IPS-15b (cell line): ENCODE results near the gene SCAP.

Experiments
- H3K27me3 ChIP-seq: one replicate; pipeline ENCODE4 v1.6.1; 2013; ENCODE audit warnings: low read length; ENCODE audit not compliant: control insufficient read depth, insufficient read depth
- H3K36me3 ChIP-seq: one replicate; pipeline ENCODE4 v1.6.1; 2013; ENCODE audit warnings: low read length; ENCODE audit not compliant: control insufficient read depth, insufficient read depth
- H3K4me1 ChIP-seq: one replicate; pipeline ENCODE4 v1.6.1; 2013; ENCODE audit warnings: mild to moderate bottlenecking, low read length; ENCODE audit not compliant: control insufficient read depth, insufficient read depth
- H3K4me3 ChIP-seq: one replicate; pipeline ENCODE4 v1.5.1; 2013; ENCODE audit warnings: low read depth, low read length
- H3K9ac ChIP-seq: one replicate; pipeline ENCODE4 v1.6.1; 2013; ENCODE audit warnings: low read depth, mild to moderate bottlenecking, low read length
- H3K9me3 ChIP-seq: one replicate; pipeline ENCODE4 v1.6.1; 2013; ENCODE audit warnings: mild to moderate bottlenecking, low read length; ENCODE audit not compliant: control insufficient read depth, insufficient read depth

SCAP gene

GRCh38 chr3:47429476-47430270 is 46.1 kb downstream of the SCAP start:
- Histone ChIP-seq H3K36me3 (peaks cover 26% of the 10 kb centered on the region), H3K9me3 (no peaks in the 10 kb centered on the region), H3K4me3 (no peak overlapping the region), H3K9ac (no peak overlapping the region), H3K27me3 (no peaks in the 10 kb centered on the region), H3K4me1 (no peaks in the 10 kb centered on the region)

- H3K4me1 ChIP-seq, result no peaks in the 10 kb centered on the region
- no peak overlapping the region for H3K9ac ChIP-seq
- H3K4me3 ChIP-seq, result no peak overlapping the region
- H3K36me3 ChIP-seq, result peaks cover 26% of the 10 kb centered on the region
- H3K9me3 ChIP-seq, result no peaks in the 10 kb centered on the region
- no peaks in the 10 kb centered on the region for H3K27me3 ChIP-seq
Observed at GRCh38 chr3:47428662-47429061, 47.1 kb downstream of the SCAP start.

DNA sequence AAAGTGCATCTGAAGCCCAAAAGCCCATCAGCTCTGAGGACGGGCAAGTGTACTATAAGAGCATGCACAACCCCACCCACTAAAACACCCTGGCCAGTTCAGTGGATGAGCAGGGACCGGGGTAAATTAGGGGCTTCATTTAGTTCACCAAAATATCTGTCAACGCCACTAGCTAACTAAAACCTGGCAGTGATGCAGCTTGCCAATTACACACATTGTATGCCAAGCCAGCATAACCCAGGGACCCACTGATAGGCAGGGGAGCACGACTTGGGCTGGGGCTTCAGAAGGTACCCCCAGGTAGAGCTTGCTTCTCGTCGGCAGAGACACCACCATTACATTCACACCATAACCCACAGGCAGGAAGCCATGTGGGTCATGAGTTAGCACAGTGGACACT is 47.9 kb downstream of the SCAP start:
- no peaks in the 10 kb centered on the region for H3K4me1 ChIP-seq
- no peak overlapping the region for H3K4me3 ChIP-seq
- peaks cover 26% of the 10 kb centered on the region for H3K36me3 ChIP-seq
- H3K9ac ChIP-seq, result no peak overlapping the region
- no peaks in the 10 kb centered on the region for H3K27me3 ChIP-seq
- H3K9me3 ChIP-seq, result no peaks in the 10 kb centered on the region

DNA sequence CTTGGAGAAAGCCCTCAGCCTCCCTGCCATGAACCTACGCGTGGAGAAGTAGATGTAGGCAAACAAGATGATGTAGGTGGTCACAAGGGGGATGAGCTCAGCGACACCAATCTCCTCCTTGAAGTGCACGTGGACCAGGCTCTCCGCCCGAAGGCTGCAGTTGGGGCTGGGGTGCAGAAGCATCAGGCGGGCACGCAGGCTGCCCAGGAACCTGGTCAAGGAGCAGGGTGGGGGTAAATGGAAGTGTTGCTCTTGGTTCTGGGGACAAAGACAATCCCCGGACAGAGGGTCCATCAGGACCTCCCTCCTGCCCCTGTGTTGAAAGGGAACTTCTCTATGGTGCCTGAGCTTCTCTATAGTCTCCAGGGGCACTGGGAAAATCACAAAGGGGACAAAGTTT is 49.8 kb downstream of the SCAP start:
- H3K36me3 ChIP-seq, result peaks cover 36% of the 10 kb centered on the region
- H3K9ac ChIP-seq, result no peak overlapping the region
- H3K4me3 ChIP-seq, result no peak overlapping the region

DNA sequence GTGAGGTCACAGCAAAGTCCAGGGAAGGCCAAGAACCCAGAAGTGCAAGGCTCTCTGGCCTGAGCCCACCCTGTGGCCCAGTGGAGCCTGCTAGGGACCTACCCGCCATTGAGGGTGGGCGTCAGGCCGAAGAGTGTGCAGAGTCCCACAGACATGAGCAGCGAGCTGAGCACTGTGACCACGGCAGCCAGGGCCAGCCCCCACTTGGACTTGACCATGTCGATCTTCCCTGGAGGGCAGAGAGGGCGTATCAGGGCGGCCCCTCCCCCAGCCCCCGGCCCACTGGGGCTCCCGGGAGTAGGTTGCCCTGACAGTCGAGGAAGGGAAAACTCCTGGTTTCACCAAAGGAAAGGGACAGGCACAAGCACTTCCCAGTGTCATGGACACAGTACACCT is 50.4 kb downstream of the SCAP start:
- Histone ChIP-seq H3K36me3 (peaks cover 36% of the 10 kb centered on the region), H3K27me3 (no peaks in the 10 kb centered on the region), H3K4me1 (no peaks in the 10 kb centered on the region), H3K9me3 (no peaks in the 10 kb centered on the region), H3K4me3 (no peak overlapping the region), H3K9ac (no peak overlapping the region)

More for the DNA sequence above, 49.8 kb downstream of the SCAP start:
- Histone ChIP-seq H3K4me1 (no peaks in the 10 kb centered on the region), H3K27me3 (no peaks in the 10 kb centered on the region), H3K9me3 (no peaks in the 10 kb centered on the region)

GRCh38 chr3:47424434-47425382 is 51.0 kb downstream of the SCAP start:
- Histone ChIP-seq H3K9me3 (no peaks in the 10 kb centered on the region), H3K4me1 (no peaks in the 10 kb centered on the region), H3K27me3 (no peaks in the 10 kb centered on the region), H3K36me3 (peaks cover 43% of the 10 kb centered on the region), H3K9ac (no peak overlapping the region), H3K4me3 (no peak overlapping the region)

DNA sequence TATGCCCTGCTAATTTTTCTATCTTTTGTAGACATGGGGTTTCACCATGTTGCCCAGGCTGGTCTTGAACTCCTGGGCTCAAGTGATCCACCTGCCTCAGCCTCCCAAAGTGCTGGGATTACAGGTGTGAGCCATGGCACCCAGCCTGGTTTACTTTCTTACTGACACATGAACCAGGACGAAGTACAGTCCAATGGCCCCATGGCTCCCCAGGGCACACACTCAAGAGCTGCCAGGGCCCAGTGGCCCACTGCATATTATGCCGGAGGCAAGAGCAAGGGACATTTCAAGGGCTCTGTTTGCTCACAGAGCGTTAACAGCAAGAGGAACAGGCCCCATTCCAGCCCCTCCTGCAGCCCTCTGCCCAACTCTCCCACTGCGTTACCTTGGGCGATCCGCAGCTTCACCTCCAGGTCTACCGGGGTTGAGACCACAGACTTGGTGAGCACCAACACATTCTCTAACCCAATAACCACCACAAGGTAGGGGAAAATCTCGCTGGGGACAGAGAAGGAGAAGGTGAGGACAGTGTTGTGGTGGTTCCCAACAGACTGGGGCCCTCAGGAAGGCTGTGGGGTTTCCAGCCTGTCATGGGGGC is 52.1 kb downstream of the SCAP start:
- Histone ChIP-seq H3K4me3 (no peak overlapping the region), H3K4me1 (no peaks in the 10 kb centered on the region), H3K9me3 (no peaks in the 10 kb centered on the region), H3K27me3 (no peaks in the 10 kb centered on the region), H3K36me3 (peaks cover 52% of the 10 kb centered on the region), H3K9ac (no peak overlapping the region)

GRCh38 chr3:47422743-47423142 is 53.0 kb downstream of the SCAP start:
- no peaks in the 10 kb centered on the region for H3K9me3 ChIP-seq
- no peaks in the 10 kb centered on the region for H3K4me1 ChIP-seq
- peaks cover 55% of the 10 kb centered on the region for H3K36me3 ChIP-seq
- no peak overlapping the region for H3K9ac ChIP-seq
- no peaks in the 10 kb centered on the region for H3K27me3 ChIP-seq
- no peak overlapping the region for H3K4me3 ChIP-seq

- no peaks in the 10 kb centered on the region for H3K4me1 ChIP-seq
- no peaks in the 10 kb centered on the region for H3K27me3 ChIP-seq
- H3K36me3 ChIP-seq, result peaks cover 55% of the 10 kb centered on the region
- H3K9me3 ChIP-seq, result no peaks in the 10 kb centered on the region
- H3K4me3 ChIP-seq, result no peak overlapping the region
- H3K9ac ChIP-seq, result no peak overlapping the region
Observed at GRCh38 chr3:47421741-47422649, 53.7 kb downstream of the SCAP start.

DNA sequence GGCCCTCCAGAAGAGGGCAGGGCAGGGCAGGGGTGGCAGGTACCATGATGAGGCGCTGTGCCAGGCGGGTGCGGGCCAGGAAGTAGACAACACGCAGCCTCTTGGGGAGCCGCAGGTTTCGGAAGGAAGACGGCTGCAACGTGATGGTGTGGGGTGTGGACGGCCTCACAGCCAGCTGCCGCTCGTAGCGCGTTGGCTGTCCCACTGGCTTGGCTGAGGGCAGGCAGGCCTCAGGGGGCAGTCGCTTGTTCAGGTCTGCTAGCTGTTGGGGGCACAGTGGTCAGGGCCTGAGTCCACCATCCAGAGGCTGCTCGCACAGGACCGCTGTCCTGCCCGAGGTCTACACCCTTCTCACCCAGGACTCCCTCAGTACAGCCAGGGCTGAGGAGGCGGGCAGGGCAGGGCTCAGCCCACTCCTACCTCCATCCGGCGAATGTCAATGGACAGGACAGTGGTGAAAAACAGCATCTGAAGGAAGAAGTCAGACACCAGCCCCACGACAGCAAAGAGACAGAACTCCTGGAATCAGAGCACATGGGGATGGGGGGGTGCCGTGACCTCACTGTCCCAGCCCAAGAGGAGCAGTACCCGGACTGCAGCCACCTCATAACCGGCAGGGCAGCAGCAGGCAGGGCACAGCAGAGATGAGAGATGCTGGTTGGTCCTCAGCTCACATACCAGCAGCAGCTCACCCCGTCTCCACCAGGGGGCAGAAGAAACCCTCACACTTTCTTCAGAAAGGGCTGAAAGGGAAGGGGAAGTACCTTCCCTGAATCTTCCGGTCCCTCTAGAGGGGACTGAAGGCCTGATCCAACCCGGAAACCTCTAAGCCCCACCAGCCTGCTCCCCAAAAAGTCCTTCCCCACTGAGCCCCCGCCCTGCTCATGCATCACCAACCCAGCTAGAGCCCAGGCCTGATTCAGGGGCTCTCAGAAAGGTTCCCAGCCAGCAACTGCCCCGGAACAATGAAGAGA is 54.9 kb downstream of the SCAP start:
- H3K4me3 ChIP-seq, result no peak overlapping the region
- peaks cover 51% of the 10 kb centered on the region for H3K36me3 ChIP-seq
- H3K9ac ChIP-seq, result peak overlapping the region; percentile 57

More for the DNA sequence above, 54.9 kb downstream of the SCAP start:
- H3K9me3 ChIP-seq, result no peaks in the 10 kb centered on the region
- no peaks in the 10 kb centered on the region for H3K27me3 ChIP-seq
- H3K4me1 ChIP-seq, result no peaks in the 10 kb centered on the region
